Upper lobe of left lung (tissue), 6 donors: ENCODE results near the gene THBD. TPM values are rescaled to one million over a fixed set of nuclear protein-coding genes. Genes with fewer than 3 reads are reported as not detected.
A peak's percentile ranks its signal among the peaks of the same experiment; 100 is the strongest.

Source experiments
- ATAC-seq, 2 donors: fragments of 200-7000 bp; cut with Tn5 transposase; one replicate each; pipeline ENCODE4 v1.9.1; 2022; ENCODE audit warnings: mild to moderate bottlenecking in 2 of 2, moderate library complexity in 2 of 2; ENCODE audit not compliant: low FRiP score in 2 of 2
- DNase-seq, 2 donors: peaks; one replicate each; pipeline ENCODE4 v3.0.0-alpha.2; 2019 to 2020
- H3K27ac ChIP-seq, 4 donors: fragments of 200-600 bp; sonication (generic); one replicate each; pipeline ENCODE4 v1.5.1; 2016 to 2019
- H3K27me3 ChIP-seq, 4 donors: fragments of 200-600 bp; sonication (generic); one replicate each; pipeline ENCODE4 v1.5.1; 2017 to 2019
- H3K36me3 ChIP-seq, 4 donors: fragments of 200-600 bp; sonication (generic); one replicate each; pipeline ENCODE4 v1.5.1; 2016 to 2019
- H3K4me1 ChIP-seq, 4 donors: fragments of 200-600 bp; sonication (generic); one replicate each; pipeline ENCODE4 v1.5.1; 2018 to 2019
- H3K4me3 ChIP-seq, 4 donors: fragments of 200-600 bp; sonication (generic); one replicate each; pipeline ENCODE4 v1.5.1; 2017 to 2019; ENCODE audit warnings: mild to moderate bottlenecking in 2 of 4, moderate library complexity in 1 of 4
- H3K9me3 ChIP-seq, 4 donors: fragments of 200-600 bp; sonication (generic); one replicate each; pipeline ENCODE4 v1.5.1; 2018 to 2019
- CTCF ChIP-seq, 6 experiments: fragments of 450-650 bp in 4 of 6; fragments of 200-600 bp in 2 of 6; sonication (generic) in 2 of 6; IDR thresholded peaks; one replicate each; pipeline ENCODE4 v1.5.1; 2016 to 2019; ENCODE audit warnings: antibody characterized with exemption in 6 of 6
- EP300 ChIP-seq, 4 donors: sonication (generic); formaldehyde crosslinking; IDR thresholded peaks; one replicate each; pipeline ENCODE4 v1.5.1; 2017; ENCODE audit warnings: antibody characterized with exemption in 4 of 4, control low read depth in 2 of 4
- POLR2A ChIP-seq, 4 donors: fragments of 450-650 bp; IDR thresholded peaks; one replicate each; pipeline ENCODE4 v1.5.1; 2016 to 2017; ENCODE audit warnings: antibody characterized with exemption in 4 of 4, mild to moderate bottlenecking in 2 of 4
- POLR2AphosphoS5 ChIP-seq, 2 donors: sonication (generic); formaldehyde crosslinking; IDR thresholded peaks; one replicate each; pipeline ENCODE4 v1.5.1; 2017; ENCODE audit warnings: antibody characterized with exemption in 2 of 2
- WGBS, 2 donors: methylation state at CpG; one replicate each; pipeline ENCODE4 v1.1.5; 2017 to 2018; 5-methylcytosine and 5-hydroxymethylcytosine counted together
- total RNA-seq, 6 donors: library from RNA; depleted of rRNA in 4 of 6; stranded (reverse); fragments of >200 nt in 4 of 6; gene quantifications; one replicate each; pipeline versions ENCODE4 v1.1.0 to v1.2.1, GENCODE V29; 2016 to 2021
- donor health status: DM: no; HTN: no; CAD: no; lungs with moderate emphysema.
- donor health status: DM: no; HTN: yes; CAD: no; lungs with severe emphysema.

THBD gene, protein sequence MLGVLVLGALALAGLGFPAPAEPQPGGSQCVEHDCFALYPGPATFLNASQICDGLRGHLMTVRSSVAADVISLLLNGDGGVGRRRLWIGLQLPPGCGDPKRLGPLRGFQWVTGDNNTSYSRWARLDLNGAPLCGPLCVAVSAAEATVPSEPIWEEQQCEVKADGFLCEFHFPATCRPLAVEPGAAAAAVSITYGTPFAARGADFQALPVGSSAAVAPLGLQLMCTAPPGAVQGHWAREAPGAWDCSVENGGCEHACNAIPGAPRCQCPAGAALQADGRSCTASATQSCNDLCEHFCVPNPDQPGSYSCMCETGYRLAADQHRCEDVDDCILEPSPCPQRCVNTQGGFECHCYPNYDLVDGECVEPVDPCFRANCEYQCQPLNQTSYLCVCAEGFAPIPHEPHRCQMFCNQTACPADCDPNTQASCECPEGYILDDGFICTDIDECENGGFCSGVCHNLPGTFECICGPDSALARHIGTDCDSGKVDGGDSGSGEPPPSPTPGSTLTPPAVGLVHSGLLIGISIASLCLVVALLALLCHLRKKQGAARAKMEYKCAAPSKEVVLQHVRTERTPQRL
- total RNA-seq = 100 to 1,000 TPM in 3 of 6 donors, 10 to 100 TPM in 3; 17.8 to 235 (median 88.1) TPM

GRCh38 chr20:23049201-23050075 lies at the start of gene THBD:
Gene THBD, minus strand, starts transcription at chr20:23049672. Its CDS starts 168 bp downstream, at chr20:23049504.
- no peaks in the 10 kb centered on the region for H3K9me3 ChIP-seq
- peak; percentile 76 to 81 for ATAC-seq
- H3K27ac ChIP-seq = peak within 1 kb of the TSS; percentile 85 to 89 (median 88)
- H3K4me1 ChIP-seq = peaks cover 34 to 49% (median 40%) of the 10 kb centered on the region in 4 donors
- no peaks in the 10 kb centered on the region for H3K36me3 ChIP-seq
- 1% methylated on average over 18 to 35 of the region's 79 CpGs for WGBS, 2 donors
- H3K4me3 ChIP-seq = peak within 1 kb of the TSS; percentile 36 to 69 (median 55)
- TF ChIP-seq POLR2AphosphoS5 (IDR thresholded peaks at IDR 0.05) = peak; percentile 96 to 98
- peak in 1 of 6 experiments; percentile 12 for TF ChIP-seq CTCF (IDR thresholded peaks at IDR 0.05)
- peak in 3 of 4 donors; percentile 31 to 84 (median 82) for TF ChIP-seq EP300 (IDR thresholded peaks at IDR 0.05)
- TF ChIP-seq POLR2A (IDR thresholded peaks at IDR 0.05) = peak in 3 of 4 donors; percentile 79 to 92 (median 88)
- DNase-seq = peak; percentile 88 to 93
- peaks cover 0 to 2% (median 0%) of the 10 kb centered on the region in 4 donors for H3K27me3 ChIP-seq

DNA sequence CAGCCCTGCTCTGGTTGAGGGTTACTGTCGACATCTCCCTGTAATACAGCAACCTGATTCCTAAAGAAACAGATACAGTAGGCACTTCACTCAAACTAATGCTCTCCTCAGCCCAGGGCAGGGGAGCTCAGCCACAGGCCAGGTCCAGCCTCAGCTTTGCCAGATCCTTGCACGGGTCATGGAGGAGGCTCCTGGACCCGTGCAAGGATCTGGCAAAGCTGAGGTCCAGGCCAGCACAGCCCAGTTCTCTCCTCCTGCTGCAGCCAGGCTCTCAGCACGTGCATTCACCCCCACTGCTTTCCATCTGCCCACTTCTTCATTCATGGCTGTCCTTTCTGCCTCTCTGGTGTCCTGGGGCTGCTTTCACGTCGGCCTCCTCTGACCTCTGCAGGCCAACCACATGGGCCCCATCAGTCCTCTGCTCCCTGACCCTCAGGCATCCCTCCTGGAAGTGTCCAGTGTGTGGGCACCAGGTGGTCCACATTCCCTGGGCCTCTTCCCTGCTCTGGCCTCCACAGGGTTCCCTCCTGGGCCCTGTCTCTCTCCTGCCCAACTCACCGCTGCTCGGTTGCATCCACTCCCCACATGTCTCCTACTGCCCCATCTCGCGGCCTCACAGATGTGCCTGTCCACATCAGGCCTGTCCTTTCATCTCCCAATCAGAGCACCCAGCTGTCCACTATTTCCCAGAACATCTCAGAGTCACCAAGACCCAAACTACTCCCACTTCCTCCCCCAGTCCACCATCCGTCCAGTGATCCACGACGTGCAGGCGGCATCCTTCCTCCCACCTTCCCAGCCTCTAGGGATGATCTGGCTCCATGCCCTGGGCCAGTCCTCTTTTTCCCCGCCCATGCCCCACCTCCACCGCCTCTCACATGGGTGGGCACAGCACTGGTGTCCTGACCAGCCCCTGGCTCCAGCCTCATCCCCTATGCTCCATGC lies 48.4 kb upstream of the THBD start:
- Histone ChIP-seq H3K9me3 (no peaks in the 10 kb centered on the region), H3K4me1 (peaks cover 10 to 20% (median 18%) of the 10 kb centered on the region in 4 donors), H3K27ac (no peak overlapping the region), H3K27me3 (no peaks in the 10 kb centered on the region), H3K4me3 (no peak overlapping the region), H3K36me3 (no peaks in the 10 kb centered on the region)
- 87 to 89% methylated on average over 16 of the region's 16 CpGs for WGBS, 2 donors
- DNase-seq = no peak
- ATAC-seq = no peak
- TF ChIP-seq POLR2AphosphoS5 (IDR thresholded peaks at IDR 0.05) = no peak
- no peak for TF ChIP-seq EP300 (IDR thresholded peaks at IDR 0.05)

GRCh38 chr20:23096986-23097520 lies 47.6 kb upstream of the THBD start:
- WGBS, 2 donors = 54 to 76% methylated on average over 8 to 11 of the region's 11 CpGs
- peaks cover 1 to 19% (median 13%) of the 10 kb centered on the region in 4 donors for H3K4me1 ChIP-seq
- no peaks in the 10 kb centered on the region for H3K27me3 ChIP-seq
- DNase-seq (no peak), ATAC-seq (no peak)
- H3K4me3 ChIP-seq = no peak overlapping the region
- H3K27ac ChIP-seq = no peak overlapping the region
- no peaks in the 10 kb centered on the region for H3K36me3 ChIP-seq
- H3K9me3 ChIP-seq = no peaks in the 10 kb centered on the region
- no peak for TF ChIP-seq EP300 (IDR thresholded peaks at IDR 0.05)
- TF ChIP-seq CTCF (IDR thresholded peaks at IDR 0.05) = no peak
- no peak for TF ChIP-seq POLR2AphosphoS5 (IDR thresholded peaks at IDR 0.05)
- TF ChIP-seq POLR2A (IDR thresholded peaks at IDR 0.05) = no peak

- no peak overlapping the region for H3K27ac ChIP-seq
- no peaks in the 10 kb centered on the region for H3K36me3 ChIP-seq
- no peaks in the 10 kb centered on the region for H3K9me3 ChIP-seq
- 95 to 97% methylated on average over 3 of the region's 3 CpGs for WGBS, 2 donors
- no peaks in the 10 kb centered on the region for H3K27me3 ChIP-seq
- no peak overlapping the region for H3K4me3 ChIP-seq
- H3K4me1 ChIP-seq = peaks cover 0 to 16% (median 10%) of the 10 kb centered on the region in 4 donors
- ATAC-seq = no peak
- peak in 1 of 2 donors; percentile 12 for DNase-seq
- no peak for TF ChIP-seq POLR2AphosphoS5 (IDR thresholded peaks at IDR 0.05)
- no peak for TF ChIP-seq CTCF (IDR thresholded peaks at IDR 0.05)
- no peak for TF ChIP-seq POLR2A (IDR thresholded peaks at IDR 0.05)
- no peak for TF ChIP-seq EP300 (IDR thresholded peaks at IDR 0.05)
Measured at GRCh38 chr20:23096097-23096496, 46.6 kb upstream of the THBD start.
